SK-N-SH (cell line): Measurements from ENCODE around the gene GRIN2A. TPM values are rescaled to one million over a fixed set of nuclear protein-coding genes. Genes with fewer than 3 reads are reported as not detected.

Experiments used
- CTCF ChIA-PET: fragments of 300-600, 350-600 bp; formaldehyde crosslinking; extraction: SDS; loops from one replicate; lab custom pipeline; 2021; lab: Yijun Ruan, JAX
- POLR2A ChIA-PET: fragments of 350-600 bp; sonication (Branson Sonifier 250); formaldehyde crosslinking; extraction: SDS; loops from one replicate; lab custom pipeline; 2020; ENCODE audit warnings: antibody characterized with exemption, inconsistent platforms; lab: Yijun Ruan, JAX
- DNase-seq: peaks from one replicate; pipeline ENCODE4 v3.0.0; 2012
- H2AFZ ChIP-seq: fragments of 200-600 bp; sonication (generic); 2 replicates; pipeline ENCODE4 v1.8.1; 2016; ENCODE audit warnings: antibody characterized with exemption, mild to moderate bottlenecking, low read depth
- H3F3A ChIP-seq: fragments of 200-600 bp; sonication (generic); replicated peaks from 2 replicates; pipeline ENCODE3; 2016; ENCODE audit warnings: antibody characterized with exemption, mild to moderate bottlenecking; ENCODE audit not compliant: insufficient read depth
- H3K27ac ChIP-seq, 2 experiments: fragments of 200-500 bp in 1 of 2; fragments of 200-600 bp in 1 of 2; sonication (Bioruptor generic) in 1 of 2; sonication (generic), shearing (Covaris generic) in 1 of 2; 2 replicates each; pipeline versions ENCODE4 v1.5.1 to v1.6.1; 2014 to 2016; ENCODE audit warnings: low read depth in 2 of 2, inconsistent platforms in 1 of 2, low read length in 1 of 2, mild to moderate bottlenecking in 1 of 2, mixed read lengths in 1 of 2
- H3K27me3 ChIP-seq: fragments of 200-600 bp; sonication (generic), shearing (Covaris generic); 2 replicates; pipeline ENCODE4 v1.6.1; 2016; ENCODE audit warnings: mixed run types; ENCODE audit not compliant: insufficient read depth
- H3K36me3 ChIP-seq, 2 experiments: fragments of 200-500 bp in 1 of 2; fragments of 200-600 bp in 1 of 2; sonication (Bioruptor generic) in 1 of 2; sonication (generic) in 1 of 2; replicated peaks in 1 of 2; 2 replicates each; pipeline versions ENCODE3 to v1.5.1; 2014 to 2016; ENCODE audit warnings: low read length in 1 of 2, mild to moderate bottlenecking in 1 of 2; ENCODE audit not compliant: insufficient read depth in 2 of 2, control insufficient read depth in 1 of 2
- H3K4me1 ChIP-seq, 2 experiments: fragments of 200-500 bp in 1 of 2; fragments of 200-600 bp in 1 of 2; sonication (Bioruptor generic) in 1 of 2; sonication (generic), shearing (Covaris generic) in 1 of 2; 2 replicates each; pipeline versions ENCODE4 v1.5.1 to v1.6.1; 2014 to 2016; ENCODE audit warnings: low read depth in 1 of 2, low read length in 1 of 2, mixed run types in 1 of 2; ENCODE audit not compliant: insufficient read depth in 2 of 2, control insufficient read depth in 1 of 2
- H3K4me2 ChIP-seq: fragments of 200-600 bp; sonication (generic), shearing (Covaris generic); 2 replicates; pipeline ENCODE4 v1.6.1; 2017; ENCODE audit warnings: mixed run types
- H3K4me3 ChIP-seq, 2 experiments: fragments of 200-500 bp in 1 of 2; fragments of 200-600 bp in 1 of 2; sonication (Bioruptor generic) in 1 of 2; sonication (generic), shearing (Covaris generic) in 1 of 2; 2 replicates each; pipeline versions ENCODE4 v1.5.1 to v1.8.1; 2014 to 2016; ENCODE audit warnings: low read depth in 2 of 2, inconsistent platforms in 1 of 2, low read length in 1 of 2, mild to moderate bottlenecking in 1 of 2, mixed read lengths in 1 of 2, moderate library complexity in 1 of 2
- H3K79me2 ChIP-seq: fragments of 200-600 bp; sonication (generic); 2 replicates; pipeline ENCODE4 v1.8.1; 2017; ENCODE audit warnings: mild to moderate bottlenecking; ENCODE audit not compliant: insufficient read depth
- H3K9ac ChIP-seq: fragments of 200-600 bp; sonication (generic); 2 replicates; pipeline ENCODE4 v1.6.1; 2017; ENCODE audit warnings: mixed run types
- H3K9me2 ChIP-seq: fragments of 200-600 bp; sonication (generic); 2 replicates; pipeline ENCODE4 v1.6.1; 2017; ENCODE audit warnings: mixed run types
- H3K9me3 ChIP-seq: fragments of 200-600 bp; sonication (generic); 2 replicates; pipeline ENCODE4 v1.6.1; 2017; ENCODE audit warnings: mixed run types, mild to moderate bottlenecking, moderate library complexity
- H4K20me1 ChIP-seq: fragments of 200-600 bp; sonication (generic); 2 replicates; pipeline ENCODE4 v1.6.1; 2017; ENCODE audit warnings: mild to moderate bottlenecking, mixed run types; ENCODE audit not compliant: insufficient read depth
- ELF1 ChIP-seq: IDR thresholded peaks from 2 replicates; pipeline ENCODE4 v1.4.0; 2012
- GABPA ChIP-seq: IDR thresholded peaks from 2 replicates; pipeline ENCODE4 v1.4.0; 2012; ENCODE audit warnings: low read depth, mild to moderate bottlenecking
- NRF1 ChIP-seq: IDR thresholded peaks from 2 replicates; pipeline ENCODE4 v1.6.1; 2012; ENCODE audit warnings: low read depth, mild to moderate bottlenecking, low read length
- POLR2AphosphoS5 ChIP-seq: IDR thresholded peaks from 2 replicates; pipeline ENCODE4 v1.6.1; 2012; ENCODE audit warnings: low read depth, low read length
- SIN3A ChIP-seq: IDR thresholded peaks from 2 replicates; pipeline ENCODE4 v1.6.1; 2012; ENCODE audit warnings: low read depth, mild to moderate bottlenecking, low read length, moderate library complexity, borderline replicate concordance
- SMC3 ChIP-seq: IDR thresholded peaks from 2 replicates; pipeline ENCODE4 v1.6.1; 2012; ENCODE audit warnings: low read depth, low read length, improper control_type of control experiment
- TAF1 ChIP-seq: IDR thresholded peaks from 2 replicates; pipeline ENCODE4 v1.6.1; 2012; ENCODE audit warnings: low read depth, mild to moderate bottlenecking, low read length, moderate library complexity, borderline replicate concordance
- TCF12 ChIP-seq: IDR thresholded peaks from 2 replicates; pipeline ENCODE4 v1.4.0; 2012
- TEAD4 ChIP-seq: IDR thresholded peaks from 2 replicates; pipeline ENCODE4 v1.4.0; 2012; ENCODE audit warnings: mild to moderate bottlenecking, borderline replicate concordance; ENCODE audit not compliant: insufficient read depth
- USF2 ChIP-seq: fragments of 150-350 bp; IDR thresholded peaks from 2 replicates; pipeline ENCODE4 v1.6.1; 2017; ENCODE audit warnings: antibody characterized with exemption, low read length, low read depth, borderline replicate concordance
- WGBS: methylation state at CpG from one replicate; pipeline ENCODE4 v1.1.6; 2017; ENCODE audit warnings: low lambda C conversion rate; 5-methylcytosine and 5-hydroxymethylcytosine counted together
- polyA plus RNA-seq, 3 experiments: library from polyadenylated mRNA; depleted of rRNA; stranded (reverse); fragments of >200 nt; gene quantifications; 2 replicates each; pipeline ENCODE4 v1.2.3, GENCODE V29; 2012
- TF ChIP-seq, protein P1 (sequence below): IDR thresholded peaks from 2 replicates; pipeline ENCODE4 v1.6.1; 2012; ENCODE audit warnings: mild to moderate bottlenecking, low read depth, low read length, moderate library complexity

The GRIN2A gene
- polyA plus RNA-seq, 1 of the 3 experiments (the other 2 are of a cell fraction), result not detected

- Histone ChIP-seq H4K20me1 (no peaks in the 10 kb centered on the region), H3K9ac (no peak overlapping the region), H3F3A (no peaks in the 10 kb centered on the region), H3K79me2 (no peaks in the 10 kb centered on the region), H3K9me3 (no peaks in the 10 kb centered on the region), H3K27me3 (no peaks in the 10 kb centered on the region), H3K4me2 (no peak overlapping the region), H3K9me2 (no peaks in the 10 kb centered on the region), H3K27ac (no peak overlapping the region), H2AFZ (no peak overlapping the region), H3K36me3 (no peaks in the 10 kb centered on the region), H3K4me3 (no peak overlapping the region), H3K4me1 (no peaks in the 10 kb centered on the region)
- ChIA-PET POLR2A (no interaction called here), CTCF (no interaction called here)
- TF ChIP-seq USF2, result no peak
- TF ChIP-seq TCF12, result no peak
- DNase-seq, result no peak
- WGBS, result 39% methylated on average over 5 of the region's 11 CpGs
Observed at GRCh38 chr16:9763505-9763904, 418.7 kb downstream of the GRIN2A start.

DNA sequence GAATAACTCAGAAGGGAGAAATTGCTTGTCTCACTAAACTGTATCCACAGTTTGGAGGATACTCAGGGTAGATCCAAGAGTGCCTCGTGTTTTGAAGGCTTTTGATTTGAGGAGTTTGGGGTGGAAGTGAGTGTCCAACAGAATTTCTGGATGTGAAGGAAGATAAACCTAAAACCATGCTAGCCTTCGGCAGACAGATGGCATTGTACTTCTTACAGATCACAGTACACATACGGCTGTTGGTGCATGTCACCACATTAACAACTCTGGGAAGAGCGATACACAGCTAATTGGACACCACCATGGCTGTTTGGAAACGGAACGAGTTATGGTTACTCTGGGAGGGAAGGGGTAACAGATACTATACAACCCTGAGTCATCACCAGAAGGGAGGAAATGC lies 420.4 kb downstream of the GRIN2A start:
- no peaks in the 10 kb centered on the region for H3K27me3 ChIP-seq
- H3K4me2 ChIP-seq, result no peak overlapping the region
- H3K27ac ChIP-seq, result no peak overlapping the region
- H2AFZ ChIP-seq, result no peak overlapping the region
- H3K36me3 ChIP-seq, result no peaks in the 10 kb centered on the region
- H3K79me2 ChIP-seq, result no peaks in the 10 kb centered on the region
- H3K9me2 ChIP-seq, result no peaks in the 10 kb centered on the region
- ChIA-PET CTCF (no interaction called here), POLR2A (no interaction called here)
- WGBS, result 29% methylated on average over 6 of the region's 6 CpGs
- no peaks in the 10 kb centered on the region for H4K20me1 ChIP-seq
- no peak for DNase-seq
- no peaks in the 10 kb centered on the region for H3K9me3 ChIP-seq
- no peaks in the 10 kb centered on the region for H3F3A ChIP-seq
- H3K4me1 ChIP-seq, result no peaks in the 10 kb centered on the region
- TF ChIP-seq POLR2AphosphoS5 (no peak), SMC3 (no peak), TEAD4 (no peak), TAF1 (no peak), NRF1 (no peak), ELF1 (no peak), GABPA (no peak), SIN3A (no peak)
- TF ChIP-seq, protein P1, sequence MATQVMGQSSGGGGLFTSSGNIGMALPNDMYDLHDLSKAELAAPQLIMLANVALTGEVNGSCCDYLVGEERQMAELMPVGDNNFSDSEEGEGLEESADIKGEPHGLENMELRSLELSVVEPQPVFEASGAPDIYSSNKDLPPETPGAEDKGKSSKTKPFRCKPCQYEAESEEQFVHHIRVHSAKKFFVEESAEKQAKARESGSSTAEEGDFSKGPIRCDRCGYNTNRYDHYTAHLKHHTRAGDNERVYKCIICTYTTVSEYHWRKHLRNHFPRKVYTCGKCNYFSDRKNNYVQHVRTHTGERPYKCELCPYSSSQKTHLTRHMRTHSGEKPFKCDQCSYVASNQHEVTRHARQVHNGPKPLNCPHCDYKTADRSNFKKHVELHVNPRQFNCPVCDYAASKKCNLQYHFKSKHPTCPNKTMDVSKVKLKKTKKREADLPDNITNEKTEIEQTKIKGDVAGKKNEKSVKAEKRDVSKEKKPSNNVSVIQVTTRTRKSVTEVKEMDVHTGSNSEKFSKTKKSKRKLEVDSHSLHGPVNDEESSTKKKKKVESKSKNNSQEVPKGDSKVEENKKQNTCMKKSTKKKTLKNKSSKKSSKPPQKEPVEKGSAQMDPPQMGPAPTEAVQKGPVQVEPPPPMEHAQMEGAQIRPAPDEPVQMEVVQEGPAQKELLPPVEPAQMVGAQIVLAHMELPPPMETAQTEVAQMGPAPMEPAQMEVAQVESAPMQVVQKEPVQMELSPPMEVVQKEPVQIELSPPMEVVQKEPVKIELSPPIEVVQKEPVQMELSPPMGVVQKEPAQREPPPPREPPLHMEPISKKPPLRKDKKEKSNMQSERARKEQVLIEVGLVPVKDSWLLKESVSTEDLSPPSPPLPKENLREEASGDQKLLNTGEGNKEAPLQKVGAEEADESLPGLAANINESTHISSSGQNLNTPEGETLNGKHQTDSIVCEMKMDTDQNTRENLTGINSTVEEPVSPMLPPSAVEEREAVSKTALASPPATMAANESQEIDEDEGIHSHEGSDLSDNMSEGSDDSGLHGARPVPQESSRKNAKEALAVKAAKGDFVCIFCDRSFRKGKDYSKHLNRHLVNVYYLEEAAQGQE, result no peak
- H3K4me3 ChIP-seq, result no peak overlapping the region
- H3K9ac ChIP-seq, result no peak overlapping the region
